Measurements from ENCODE around the gene EPHA4.

The EPHA4 gene

GRCh38 chr2:221563270-221563985, 8.7 kb downstream of the EPHA4 start:
- no peak overlapping the region for H3K27ac Mint-ChIP-seq
- no peaks in the 10 kb centered on the region for H3K4me1 Mint-ChIP-seq (ENCODE audit: low read depth)
- H3K36me3 Mint-ChIP-seq = peaks cover 2% of the 10 kb centered on the region
- H3K4me3 Mint-ChIP-seq = no peak overlapping the region
- no peaks in the 10 kb centered on the region for H3K9me3 Mint-ChIP-seq (ENCODE audit: low read depth)
- peaks cover 21% of the 10 kb centered on the region for H3K27me3 Mint-ChIP-seq

- peaks cover 12% of the 10 kb centered on the region for H3K27me3 Mint-ChIP-seq
- H3K4me3 Mint-ChIP-seq = no peak overlapping the region
- no peaks in the 10 kb centered on the region for H3K9me3 Mint-ChIP-seq (ENCODE audit: low read depth)
- no peak overlapping the region for H3K27ac Mint-ChIP-seq
- H3K4me1 Mint-ChIP-seq (ENCODE audit: low read depth) = no peaks in the 10 kb centered on the region
- H3K36me3 Mint-ChIP-seq = peaks cover 2% of the 10 kb centered on the region
Observed at GRCh38 chr2:221562226-221562625, 9.9 kb downstream of the EPHA4 start.

GRCh38 chr2:221561770-221562169, 10.3 kb downstream of the EPHA4 start:
- Mint-ChIP-seq H3K27me3 (peaks cover 8% of the 10 kb centered on the region), H3K27ac (no peak overlapping the region), H3K36me3 (peaks cover 2% of the 10 kb centered on the region), H3K4me1 (ENCODE audit: low read depth) (no peaks in the 10 kb centered on the region), H3K4me3 (no peak overlapping the region), H3K9me3 (ENCODE audit: low read depth) (no peaks in the 10 kb centered on the region)

GRCh38 chr2:221559991-221560390, 12.1 kb downstream of the EPHA4 start:
- peaks cover 8% of the 10 kb centered on the region for H3K27me3 Mint-ChIP-seq
- peaks cover 4% of the 10 kb centered on the region for H3K4me1 Mint-ChIP-seq (ENCODE audit: low read depth)
- H3K9me3 Mint-ChIP-seq (ENCODE audit: low read depth) = no peaks in the 10 kb centered on the region
- no peak overlapping the region for H3K4me3 Mint-ChIP-seq
- peaks cover 2% of the 10 kb centered on the region for H3K36me3 Mint-ChIP-seq
- H3K27ac Mint-ChIP-seq = no peak overlapping the region

- peaks cover 4% of the 10 kb centered on the region for H3K4me1 Mint-ChIP-seq (ENCODE audit: low read depth)
- peaks cover 3% of the 10 kb centered on the region for H3K27me3 Mint-ChIP-seq
- H3K36me3 Mint-ChIP-seq = peaks cover 2% of the 10 kb centered on the region
- H3K9me3 Mint-ChIP-seq (ENCODE audit: low read depth) = no peaks in the 10 kb centered on the region
- H3K4me3 Mint-ChIP-seq = no peak overlapping the region
- H3K27ac Mint-ChIP-seq = no peak overlapping the region
Observed at GRCh38 chr2:221558107-221558506, 14.0 kb downstream of the EPHA4 start.

- H3K27ac Mint-ChIP-seq = no peak overlapping the region
- peaks cover 4% of the 10 kb centered on the region for H3K4me1 Mint-ChIP-seq (ENCODE audit: low read depth)
- H3K9me3 Mint-ChIP-seq (ENCODE audit: low read depth) = no peaks in the 10 kb centered on the region
- no peak overlapping the region for H3K4me3 Mint-ChIP-seq
- H3K27me3 Mint-ChIP-seq = peaks cover 2% of the 10 kb centered on the region
- H3K36me3 Mint-ChIP-seq = no peaks in the 10 kb centered on the region
Observed at GRCh38 chr2:221555494-221555846, 16.6 kb downstream of the EPHA4 start.

- Mint-ChIP-seq H3K4me3 (no peak overlapping the region), H3K27ac (no peak overlapping the region), H3K27me3 (peaks cover 2% of the 10 kb centered on the region), H3K9me3 (ENCODE audit: low read depth) (no peaks in the 10 kb centered on the region), H3K36me3 (no peaks in the 10 kb centered on the region), H3K4me1 (ENCODE audit: low read depth) (peaks cover 4% of the 10 kb centered on the region)
Observed at GRCh38 chr2:221554769-221555493, 17.2 kb downstream of the EPHA4 start.

- peaks cover 5% of the 10 kb centered on the region for H3K4me1 Mint-ChIP-seq (ENCODE audit: low read depth)
- no peak overlapping the region for H3K27ac Mint-ChIP-seq
- H3K9me3 Mint-ChIP-seq (ENCODE audit: low read depth) = no peaks in the 10 kb centered on the region
- no peaks in the 10 kb centered on the region for H3K36me3 Mint-ChIP-seq
- H3K27me3 Mint-ChIP-seq = peaks cover 4% of the 10 kb centered on the region
- no peak overlapping the region for H3K4me3 Mint-ChIP-seq
Observed at GRCh38 chr2:221553333-221553732, 18.8 kb downstream of the EPHA4 start.

- no peak overlapping the region for H3K4me3 Mint-ChIP-seq
- peaks cover 6% of the 10 kb centered on the region for H3K27me3 Mint-ChIP-seq
- no peak overlapping the region for H3K27ac Mint-ChIP-seq
- no peaks in the 10 kb centered on the region for H3K9me3 Mint-ChIP-seq (ENCODE audit: low read depth)
- peaks cover 3% of the 10 kb centered on the region for H3K36me3 Mint-ChIP-seq
- H3K4me1 Mint-ChIP-seq (ENCODE audit: low read depth) = peaks cover 5% of the 10 kb centered on the region
Observed at GRCh38 chr2:221552291-221552690, 19.8 kb downstream of the EPHA4 start.

GRCh38 chr2:221551864-221552263, 20.2 kb downstream of the EPHA4 start:
- H3K27ac Mint-ChIP-seq = no peak overlapping the region
- no peaks in the 10 kb centered on the region for H3K9me3 Mint-ChIP-seq (ENCODE audit: low read depth)
- peaks cover 5% of the 10 kb centered on the region for H3K4me1 Mint-ChIP-seq (ENCODE audit: low read depth)

GRCh38 chr2:221549143-221549542, 23.0 kb downstream of the EPHA4 start:
- no peak overlapping the region for H3K4me3 Mint-ChIP-seq
- no peak overlapping the region for H3K27ac Mint-ChIP-seq
- H3K9me3 Mint-ChIP-seq (ENCODE audit: low read depth) = no peaks in the 10 kb centered on the region
- H3K27me3 Mint-ChIP-seq = peaks cover 6% of the 10 kb centered on the region
- H3K4me1 Mint-ChIP-seq (ENCODE audit: low read depth) = peaks cover 1% of the 10 kb centered on the region
- H3K36me3 Mint-ChIP-seq = peaks cover 3% of the 10 kb centered on the region

More at GRCh38 chr2:221551864-221552263, 20.2 kb downstream of the EPHA4 start:
- H3K4me3 Mint-ChIP-seq = no peak overlapping the region
- H3K27me3 Mint-ChIP-seq = peaks cover 6% of the 10 kb centered on the region
- peaks cover 3% of the 10 kb centered on the region for H3K36me3 Mint-ChIP-seq

- peaks cover 3% of the 10 kb centered on the region for H3K36me3 Mint-ChIP-seq
- peaks cover 3% of the 10 kb centered on the region for H3K27me3 Mint-ChIP-seq
- H3K4me1 Mint-ChIP-seq (ENCODE audit: low read depth) = peaks cover 1% of the 10 kb centered on the region
- no peak overlapping the region for H3K4me3 Mint-ChIP-seq
- no peak overlapping the region for H3K27ac Mint-ChIP-seq
- H3K9me3 Mint-ChIP-seq (ENCODE audit: low read depth) = no peaks in the 10 kb centered on the region
Observed at GRCh38 chr2:221546505-221547225, 25.4 kb downstream of the EPHA4 start.

GRCh38 chr2:221541131-221541735, 30.9 kb downstream of the EPHA4 start:
- Mint-ChIP-seq H3K4me3 (no peak overlapping the region), H3K27me3 (no peaks in the 10 kb centered on the region), H3K36me3 (no peaks in the 10 kb centered on the region), H3K4me1 (ENCODE audit: low read depth) (no peaks in the 10 kb centered on the region), H3K27ac (no peak overlapping the region), H3K9me3 (ENCODE audit: low read depth) (no peaks in the 10 kb centered on the region)

- Mint-ChIP-seq H3K9me3 (ENCODE audit: low read depth) (no peaks in the 10 kb centered on the region), H3K36me3 (no peaks in the 10 kb centered on the region), H3K4me1 (ENCODE audit: low read depth) (no peaks in the 10 kb centered on the region), H3K4me3 (no peak overlapping the region), H3K27ac (no peak overlapping the region), H3K27me3 (no peaks in the 10 kb centered on the region)
Observed at GRCh38 chr2:221539246-221539645, 32.9 kb downstream of the EPHA4 start.

GRCh38 chr2:221535824-221536223, 36.3 kb downstream of the EPHA4 start:
- Mint-ChIP-seq H3K27ac (no peak overlapping the region), H3K4me1 (ENCODE audit: low read depth) (no peaks in the 10 kb centered on the region), H3K9me3 (ENCODE audit: low read depth) (no peaks in the 10 kb centered on the region), H3K36me3 (no peaks in the 10 kb centered on the region), H3K27me3 (no peaks in the 10 kb centered on the region), H3K4me3 (no peak overlapping the region)

Data from activated naive CD8-positive, alpha-beta T cell (primary cell).